HG02973 (cell line): ENCODE data around the gene NEURL1.
"Not testable (repeated sequence)": the region's sequence is repeated elsewhere in the genome, so short reads cannot be mapped to it uniquely, and the experiment has no call there.

Source experiments
- ATAC-seq: cut with Tn5 transposase; IDR thresholded peaks from one replicate; pipeline ENCODE4 v1.9.1; 2021; ENCODE audit warnings: moderate library complexity; ENCODE audit not compliant: unreplicated experiment

NEURL1 gene

GRCh38 chr10:103512591-103513379, 19.3 kb downstream of the NEURL1 start:
- ATAC-seq = no peak

- no peak for ATAC-seq
These were observed 20.0 kb downstream of the NEURL1 start for GRCh38 chr10:103513380-103514060.

GRCh38 chr10:103514244-103514643, 20.7 kb downstream of the NEURL1 start:
- ATAC-seq = no peak

GRCh38 chr10:103517234-103518085, 24.0 kb downstream of the NEURL1 start:
- no peak for ATAC-seq

GRCh38 chr10:103519798-103520197, 26.3 kb downstream of the NEURL1 start:
- ATAC-seq = no peak

- ATAC-seq = not testable (repeated sequence)
These were observed 28.5 kb downstream of the NEURL1 start for GRCh38 chr10:103522006-103522405.

- ATAC-seq = no peak
These were observed 30.2 kb downstream of the NEURL1 start for GRCh38 chr10:103523683-103524082.

- ATAC-seq = no peak
These were observed 32.4 kb downstream of the NEURL1 start for GRCh38 chr10:103525901-103526300.

- ATAC-seq = not testable (repeated sequence)
These were observed 34.0 kb downstream of the NEURL1 start for GRCh38 chr10:103527476-103527875.

GRCh38 chr10:103528549-103528948, 35.0 kb downstream of the NEURL1 start:
- no peak for ATAC-seq

- no peak for ATAC-seq
These were observed 36.0 kb downstream of the NEURL1 start for GRCh38 chr10:103529539-103529938.

- ATAC-seq = no peak
These were observed 40.3 kb downstream of the NEURL1 start for GRCh38 chr10:103533827-103534226.

GRCh38 chr10:103534621-103535498, 41.4 kb downstream of the NEURL1 start:
- no peak for ATAC-seq

GRCh38 chr10:103535595-103535994, 42.1 kb downstream of the NEURL1 start:
- no peak for ATAC-seq

GRCh38 chr10:103539751-103540150, 46.2 kb downstream of the NEURL1 start:
- ATAC-seq = no peak

GRCh38 chr10:103540722-103541121, 47.2 kb downstream of the NEURL1 start:
- no peak for ATAC-seq

- ATAC-seq = no peak
These were observed 48.1 kb downstream of the NEURL1 start for GRCh38 chr10:103541616-103542015.

GRCh38 chr10:103542764-103543616, 49.5 kb downstream of the NEURL1 start:
- no peak for ATAC-seq
